Fibroblast of peridontal ligament (primary cell): ENCODE data around the gene MORC2.

ENCODE experiments used
- DNase-seq: peaks from one replicate; pipeline ENCODE4 v3.0.0-alpha.2; 2010; ENCODE audit errors: extremely low read depth

MORC2 gene

DNA sequence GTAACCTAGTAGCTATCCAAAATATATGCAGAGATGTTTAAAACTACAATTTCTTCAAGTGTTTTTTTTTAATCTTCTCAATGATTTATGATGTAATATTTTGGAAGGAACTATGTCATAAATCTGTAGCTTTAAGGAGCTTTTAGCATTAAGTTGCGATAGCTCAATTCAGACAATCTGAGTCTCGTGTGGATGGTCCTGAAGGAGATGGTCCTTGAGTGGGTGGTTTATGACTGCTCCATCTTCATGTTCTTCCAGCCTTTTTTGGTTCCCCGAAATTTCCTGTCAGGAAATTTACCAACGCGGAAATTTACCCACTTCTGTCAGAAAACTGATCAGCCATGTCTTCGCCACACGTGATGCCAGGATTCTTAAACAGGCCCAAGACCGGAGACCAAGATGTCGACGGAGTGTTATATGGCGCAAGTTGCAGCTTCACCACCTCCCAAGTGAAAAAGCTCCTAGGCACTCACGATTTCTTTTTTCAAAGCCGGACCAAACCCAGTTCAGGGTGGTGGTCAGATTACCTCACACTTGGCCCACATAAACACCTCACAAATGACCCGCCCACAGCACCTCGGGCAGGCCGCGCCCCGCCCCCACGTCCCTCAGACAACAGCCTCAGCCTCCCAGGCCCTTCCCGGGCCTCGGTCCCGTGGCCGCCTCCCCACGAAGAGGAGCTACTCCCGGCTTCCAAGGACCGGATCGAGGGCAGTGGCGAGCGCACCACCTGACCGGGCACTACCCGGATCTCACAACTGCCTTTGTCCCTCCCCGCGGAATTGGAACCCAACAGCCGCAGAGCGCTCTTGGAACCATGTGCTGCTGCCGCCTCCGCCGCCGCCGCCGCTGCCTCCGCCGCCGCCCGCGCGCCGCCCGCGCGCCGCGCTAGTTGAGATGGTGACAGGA is at the start of gene MORC2:
TSS of gene MORC2 (minus strand) at position 760 of the 909 bp plus-strand sequence. CDS start 885 bp downstream, outside the sequence.
- no peak for DNase-seq

DNA sequence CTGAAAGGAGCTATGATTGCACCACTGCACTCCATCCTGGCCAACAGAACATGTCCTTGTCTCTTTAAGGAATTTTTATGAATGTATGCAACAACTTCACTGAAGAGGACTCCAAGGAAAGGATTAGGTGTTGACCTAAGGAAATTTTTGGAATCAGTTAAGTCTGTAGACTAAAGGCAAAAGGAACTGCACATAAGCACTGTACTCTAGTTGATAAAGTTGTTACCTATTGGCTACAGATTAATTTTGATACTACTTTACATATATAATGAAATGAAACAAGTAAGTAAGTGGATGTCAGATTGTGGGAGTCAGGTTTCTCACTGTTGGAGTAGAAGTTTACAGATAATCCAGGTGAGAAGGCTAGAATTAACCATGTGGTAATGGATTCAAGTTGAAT is 37.0 kb upstream of the MORC2 start:
- DNase-seq, result no peak

DNA sequence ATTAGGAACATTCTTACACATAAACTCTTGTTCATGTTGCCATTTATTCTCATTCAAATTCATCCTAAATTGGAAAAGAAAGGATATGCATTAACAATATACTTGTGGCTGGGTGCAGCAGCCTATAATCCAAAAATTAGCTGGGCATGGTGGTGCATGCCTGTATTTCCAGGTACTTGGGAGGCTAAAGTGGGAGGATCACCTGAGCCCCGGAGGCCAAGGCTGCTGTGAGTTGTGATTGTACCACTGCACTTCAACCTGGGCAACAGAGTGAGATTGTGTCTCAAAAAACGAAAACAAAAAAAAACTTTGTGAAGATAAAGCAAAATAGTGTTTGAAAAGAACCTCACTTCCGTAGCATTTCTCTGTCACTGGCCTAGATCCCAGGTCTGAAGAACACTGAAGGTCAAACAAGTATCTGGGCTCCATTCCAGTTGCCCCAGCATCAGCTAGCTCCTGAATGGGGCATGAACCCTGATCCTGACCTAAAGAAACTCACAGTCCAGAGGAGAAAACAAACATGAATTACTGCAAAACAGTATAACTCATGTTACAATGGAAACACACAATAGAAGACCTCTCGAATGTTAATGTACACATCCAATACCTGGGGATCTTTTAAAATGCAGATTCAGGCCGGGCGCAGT is 32.7 kb upstream of the MORC2 start:
- DNase-seq, result no peak

DNA sequence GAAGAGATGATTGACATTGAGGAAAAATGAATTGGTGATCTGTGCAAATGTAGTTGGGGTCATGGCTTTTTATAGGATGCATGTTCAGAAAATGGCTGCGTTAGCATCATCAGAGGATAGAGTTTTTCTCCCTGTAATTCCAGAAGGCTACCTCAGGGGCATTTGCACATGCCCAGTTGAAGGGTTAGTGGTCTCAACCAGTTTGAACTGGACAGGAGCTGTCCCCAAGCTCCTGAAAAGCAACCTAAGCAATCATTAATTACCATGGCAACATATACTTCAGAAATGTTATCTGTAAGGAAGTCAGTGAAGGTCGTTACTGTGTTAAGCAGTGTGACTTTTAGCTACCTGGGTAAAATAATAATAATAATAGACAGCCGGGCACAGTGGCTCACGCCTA is 29.8 kb upstream of the MORC2 start:
- no peak for DNase-seq

DNA sequence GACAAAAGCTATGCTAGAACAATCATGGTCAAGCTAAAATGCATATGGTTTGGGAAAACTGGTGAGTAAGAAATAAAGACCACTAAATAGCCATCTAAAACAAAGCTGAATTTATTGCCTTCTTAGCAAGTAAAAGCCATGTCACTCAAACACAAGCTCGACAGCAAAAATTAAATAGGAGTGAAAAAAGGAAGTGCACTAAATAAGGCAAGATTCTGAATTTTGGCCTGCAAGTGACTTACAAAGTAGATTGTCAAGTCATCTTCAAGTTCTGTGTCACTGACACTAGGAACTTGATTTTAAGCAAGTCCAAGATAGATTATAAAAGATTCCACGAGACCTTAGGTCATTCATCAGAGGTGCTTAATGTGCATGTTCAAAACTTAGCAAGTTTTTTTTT is 27.9 kb upstream of the MORC2 start:
- DNase-seq, result no peak

DNA sequence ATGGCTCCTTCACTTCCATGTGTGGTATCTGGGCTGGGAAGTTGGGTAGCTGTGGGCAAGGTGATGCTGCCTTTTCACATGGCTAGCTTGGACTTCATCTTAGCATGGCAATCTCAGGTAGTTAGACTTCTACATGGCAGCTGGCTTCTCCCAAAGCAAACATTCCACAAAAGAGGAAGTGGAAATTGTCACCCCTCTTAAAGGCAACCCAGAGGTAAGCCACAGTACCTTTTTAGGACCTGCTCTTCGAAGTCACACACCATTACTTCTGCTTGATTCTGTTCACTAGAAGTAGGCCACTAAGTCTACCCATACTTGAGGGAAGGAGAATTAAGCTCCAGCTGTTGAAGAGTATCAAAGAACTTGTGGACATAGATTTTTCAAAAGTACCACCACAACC is 26.4 kb upstream of the MORC2 start:
- DNase-seq, result no peak

DNA sequence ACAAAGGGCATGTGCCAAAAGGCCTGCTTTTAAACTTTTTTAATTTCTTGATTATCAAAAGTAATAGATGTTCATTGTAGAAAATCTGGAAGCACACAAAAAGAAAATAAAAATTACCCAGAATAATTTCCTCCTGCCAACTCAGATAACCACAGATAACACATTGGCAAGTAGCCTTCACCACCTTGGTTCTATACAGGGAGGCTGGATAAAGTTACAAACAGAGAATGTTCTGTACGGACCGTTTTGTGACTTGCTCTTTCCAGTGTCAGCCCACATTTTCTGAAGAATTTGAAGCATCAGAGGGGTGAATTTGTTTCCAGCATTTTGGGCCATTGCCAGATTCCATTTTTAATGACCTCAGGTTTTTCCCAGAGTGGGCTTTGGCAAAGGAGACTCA is 24.0 kb upstream of the MORC2 start:
- DNase-seq, result no peak

DNA sequence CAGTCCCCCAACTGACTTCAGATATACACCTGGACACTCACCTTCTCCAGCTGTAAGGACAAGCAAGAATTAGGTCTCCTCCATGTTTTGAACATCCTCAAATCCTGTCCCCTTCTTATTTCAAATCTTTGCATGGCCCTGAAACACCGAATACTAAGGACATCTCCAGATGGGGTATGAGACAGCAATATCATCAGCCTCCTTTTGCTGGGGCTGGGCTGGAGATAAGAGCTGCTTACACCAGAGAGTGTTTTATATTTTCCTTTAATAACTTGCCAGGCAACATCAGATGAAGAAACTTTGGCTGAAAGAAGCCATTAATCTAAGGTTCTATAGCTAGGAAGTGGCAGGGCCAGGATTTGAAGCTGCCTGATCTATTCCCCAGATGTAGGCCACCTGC is 22.1 kb upstream of the MORC2 start:
- no peak for DNase-seq

DNA sequence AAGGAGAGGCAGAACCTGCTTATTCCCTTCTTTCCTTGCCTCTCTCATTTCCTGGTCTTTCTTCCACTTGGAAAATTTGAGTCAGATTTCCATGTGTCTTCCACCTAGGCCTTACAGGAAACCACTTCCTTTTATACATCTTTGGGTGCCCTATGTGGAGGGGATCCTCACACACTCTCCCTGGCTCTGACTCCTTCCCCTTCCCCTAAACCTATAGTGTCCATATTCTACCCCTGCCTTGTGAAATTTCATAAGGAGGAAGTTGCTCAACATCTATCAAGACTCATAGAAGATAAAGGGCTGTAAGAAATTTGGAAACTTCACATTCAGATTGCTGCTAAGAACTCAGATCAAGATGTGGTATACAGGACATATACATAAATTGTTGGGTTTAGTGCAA is 20.9 kb upstream of the MORC2 start:
- DNase-seq, result no peak

DNA sequence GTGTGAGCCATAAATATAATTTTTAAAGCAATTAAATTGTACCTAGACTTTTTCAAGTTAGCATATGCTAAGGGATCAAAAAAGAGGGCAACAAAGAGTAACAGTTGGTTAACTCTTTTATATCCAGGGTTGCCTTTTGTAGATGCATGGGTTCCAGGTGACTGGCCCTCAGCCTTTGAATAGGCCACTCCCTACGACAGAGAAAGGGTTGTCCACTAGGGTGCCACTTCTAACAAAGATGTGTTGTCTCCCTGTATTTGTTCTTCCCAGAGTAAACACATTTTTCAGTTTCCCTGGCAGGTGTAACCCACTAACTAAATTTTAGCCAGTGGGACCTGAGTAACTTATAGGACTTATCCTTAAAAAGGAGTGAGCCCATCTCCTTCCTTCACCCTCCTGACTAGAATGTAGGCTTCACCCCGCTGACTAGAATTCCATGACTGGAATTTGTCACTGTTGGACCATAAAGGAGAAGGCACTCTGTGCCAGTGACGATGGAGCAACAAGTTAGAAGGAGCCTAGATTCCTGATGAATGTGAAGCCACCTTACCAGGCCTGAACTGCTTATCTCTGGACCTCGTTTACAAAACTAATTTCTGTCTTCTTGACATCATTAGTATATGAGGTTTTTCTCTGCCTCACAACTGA is 17.1 kb upstream of the MORC2 start:
- no peak for DNase-seq

DNA sequence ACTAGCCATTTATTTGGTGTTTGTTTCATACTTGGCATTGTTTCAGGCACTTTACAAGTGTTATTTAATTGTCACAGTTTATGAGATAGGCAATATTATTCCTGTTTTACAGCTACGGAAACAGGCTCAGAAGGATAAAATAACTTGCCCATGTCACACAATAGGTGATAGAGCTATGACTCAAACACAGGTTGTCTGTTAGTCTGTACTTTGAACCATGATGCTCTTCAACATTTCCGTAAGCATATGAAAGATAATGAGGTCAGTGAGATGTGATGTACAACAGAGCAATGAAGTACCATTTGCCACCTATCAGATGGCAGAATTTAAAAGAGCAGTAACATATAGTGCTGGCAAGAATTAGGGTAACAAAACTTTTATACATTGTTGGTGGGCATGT is 15.7 kb upstream of the MORC2 start:
- DNase-seq, result no peak

DNA sequence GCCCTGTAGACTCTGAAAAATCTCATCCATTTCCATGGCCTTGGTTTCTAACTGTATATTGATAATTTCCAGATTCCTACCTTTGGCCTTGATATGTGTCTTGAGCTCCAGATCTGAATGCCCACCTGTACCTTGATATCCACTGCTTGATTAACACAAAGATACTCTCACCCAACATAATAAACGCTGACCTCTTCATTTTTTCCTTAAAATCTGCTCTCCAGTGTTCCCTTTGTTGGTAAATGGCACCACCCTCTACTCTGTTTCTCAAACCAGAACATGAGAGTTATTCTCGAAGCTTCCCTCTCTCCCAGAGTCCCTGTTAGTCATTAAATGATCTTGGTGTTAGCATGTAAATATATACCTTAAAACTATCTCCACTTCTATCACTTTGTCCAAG is 13.9 kb upstream of the MORC2 start:
- DNase-seq, result no peak

DNA sequence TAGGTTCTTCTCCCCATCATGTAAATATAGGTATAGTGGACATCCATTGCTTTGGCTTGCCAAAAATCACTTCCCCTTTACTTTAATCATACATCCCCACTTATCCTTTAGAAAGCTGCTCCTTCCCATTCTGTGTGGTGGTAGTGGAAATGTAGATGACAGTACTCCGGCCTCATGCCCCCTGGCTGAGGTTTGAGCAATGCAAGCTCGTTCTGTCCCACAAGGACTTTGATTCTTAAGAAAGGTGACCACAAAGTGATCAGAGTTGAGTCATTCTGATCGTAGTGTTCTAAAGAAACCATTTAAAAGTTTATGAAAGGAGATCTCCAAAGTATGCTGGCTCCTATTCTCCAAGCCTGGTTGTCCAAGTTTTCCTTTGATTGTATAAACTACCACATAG is 11.4 kb upstream of the MORC2 start:
- no peak for DNase-seq

DNA sequence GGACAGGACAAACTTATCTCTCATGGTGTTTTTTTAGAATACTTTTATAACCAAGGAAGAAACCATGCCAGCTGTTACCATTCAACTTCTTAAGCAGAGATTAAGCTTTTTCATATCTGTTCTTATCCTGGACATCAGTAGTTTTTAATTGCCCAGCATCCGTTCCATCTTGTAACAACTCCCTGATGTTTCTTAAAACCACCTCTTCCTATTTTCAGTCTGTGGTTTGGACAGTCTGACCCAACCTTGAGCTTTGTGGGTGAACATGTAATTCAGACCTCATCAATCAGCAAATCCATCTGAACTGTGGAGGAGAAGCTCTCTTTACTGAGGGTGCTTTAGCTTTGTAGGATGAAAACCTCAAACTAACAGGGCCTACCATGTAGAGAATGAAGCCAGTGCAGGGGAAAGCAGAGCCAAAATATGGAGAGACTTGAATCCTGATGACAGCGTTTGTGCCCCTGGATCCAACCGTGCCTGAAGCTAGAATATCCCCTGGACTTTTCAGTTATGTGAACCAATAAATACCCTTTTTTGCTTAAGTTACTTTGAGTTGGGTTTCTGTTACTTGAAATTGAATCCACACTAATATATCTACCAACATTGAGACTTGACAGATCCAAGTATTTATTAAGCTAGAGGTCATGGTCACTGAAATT is 9.9 kb upstream of the MORC2 start:
- DNase-seq, result no peak

DNA sequence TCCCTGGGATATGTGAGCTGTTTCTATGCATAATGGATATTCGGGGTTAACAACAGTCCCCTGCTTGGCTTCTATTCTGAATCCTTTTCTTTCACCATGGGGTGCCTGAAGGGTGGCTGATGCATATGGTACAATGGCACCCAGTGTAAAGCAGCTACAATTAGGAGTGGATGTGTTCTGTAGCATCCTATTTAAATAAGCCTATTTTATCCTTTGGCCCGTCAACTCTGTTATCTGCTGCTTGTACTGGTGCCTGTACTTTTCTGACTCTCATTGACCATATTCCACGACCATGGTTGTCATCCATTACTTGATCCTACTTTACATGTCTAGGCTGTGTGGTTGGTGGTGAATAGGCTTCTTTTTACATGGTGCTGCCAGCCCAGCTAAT is 1.8 kb upstream of the MORC2 start:
- DNase-seq, result no peak

DNA sequence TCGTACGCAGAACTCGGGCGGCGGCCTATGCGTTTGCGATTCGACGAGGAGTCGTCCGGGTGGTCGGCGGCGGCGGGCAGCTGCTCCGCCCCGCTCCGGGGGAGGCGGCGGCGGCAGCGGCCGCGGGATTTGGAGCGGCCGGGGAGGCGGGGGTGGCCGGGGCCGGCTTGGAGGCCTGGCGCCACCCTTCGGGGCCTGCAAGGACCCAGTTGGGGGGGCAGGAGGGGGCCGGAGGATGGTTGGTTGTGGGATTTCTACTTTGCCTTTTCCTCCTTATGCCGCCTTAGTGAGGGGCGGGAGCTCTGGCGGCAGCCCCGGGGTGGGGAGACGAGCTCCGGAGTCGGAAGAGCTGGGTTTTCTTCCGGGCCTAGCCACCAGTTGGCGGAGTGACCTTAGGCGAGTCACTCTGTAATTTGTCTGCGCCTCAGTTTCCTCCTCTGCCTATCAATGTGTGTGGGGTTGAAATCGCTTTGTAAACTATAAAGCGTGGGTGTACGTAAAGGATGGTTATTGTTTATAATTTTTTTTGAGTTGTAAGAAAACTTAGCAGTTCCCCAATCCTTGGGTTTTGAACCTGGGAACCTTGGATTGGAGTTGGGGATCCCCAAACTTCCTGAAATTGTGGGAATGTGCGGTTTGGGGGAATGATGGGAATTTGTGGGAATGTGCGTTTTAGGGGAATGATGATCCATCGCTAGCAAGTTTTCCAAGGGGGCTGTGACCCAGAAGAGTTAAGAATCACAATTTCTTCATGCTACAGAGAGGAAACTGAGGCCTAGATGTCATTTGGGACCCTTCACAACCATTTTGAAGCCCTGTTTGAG is 1.2 kb upstream of the MORC2 start:
- peak; percentile 49 for DNase-seq

DNA sequence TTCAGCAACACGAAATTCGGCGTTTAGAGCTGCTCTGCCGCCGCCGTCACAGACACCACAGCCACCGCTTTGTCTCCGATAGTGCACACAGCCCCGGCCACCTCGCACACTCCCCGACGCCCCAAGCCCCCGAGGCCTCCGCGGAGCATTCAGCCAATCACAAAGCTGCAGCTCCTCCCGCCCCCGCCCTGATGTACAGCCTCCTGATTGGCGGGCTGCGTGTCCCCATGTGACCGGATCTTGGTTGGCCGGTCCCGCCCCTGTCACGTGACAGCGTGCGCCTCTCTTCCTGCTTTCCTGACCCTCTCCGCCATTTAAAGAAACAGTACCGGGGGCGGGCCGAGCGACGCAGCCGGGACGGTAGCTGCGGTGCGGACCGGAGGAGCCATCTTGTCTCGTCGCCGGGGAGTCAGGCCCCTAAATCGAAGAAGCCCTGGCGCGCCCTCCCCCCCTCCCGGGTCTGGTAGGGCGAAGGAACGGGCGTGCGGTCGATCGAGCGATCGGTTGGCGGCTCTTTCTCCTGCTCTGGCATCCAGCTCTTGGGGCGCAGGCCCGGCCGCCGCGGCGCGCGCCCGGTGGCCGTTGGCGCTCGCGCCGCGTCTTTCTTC is 454 bp upstream of the MORC2 start, which contains the start of gene TUG1:
TSS of gene TUG1 (plus strand) at position 342 of the 608 bp plus-strand sequence.
- DNase-seq, result peak; percentile 97

DNA sequence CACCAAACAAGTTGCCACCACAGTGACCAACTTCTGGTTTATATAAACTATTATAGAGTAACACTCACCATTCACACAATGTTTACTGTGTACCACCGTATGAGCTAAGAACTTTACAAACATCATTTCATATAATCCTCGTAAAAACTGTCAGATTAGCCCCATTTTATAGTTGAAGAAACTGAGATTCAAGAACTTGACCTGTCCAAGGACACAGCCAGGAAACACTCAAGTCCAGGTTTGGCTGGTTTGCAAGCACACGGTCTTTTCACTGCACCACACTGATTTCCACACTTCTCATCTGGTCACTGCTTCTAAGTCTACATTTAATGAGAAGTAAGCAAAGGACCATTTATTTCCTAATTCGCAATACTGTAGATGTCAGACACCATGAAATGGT is 3.7 kb downstream of the MORC2 start:
- no peak for DNase-seq

DNA sequence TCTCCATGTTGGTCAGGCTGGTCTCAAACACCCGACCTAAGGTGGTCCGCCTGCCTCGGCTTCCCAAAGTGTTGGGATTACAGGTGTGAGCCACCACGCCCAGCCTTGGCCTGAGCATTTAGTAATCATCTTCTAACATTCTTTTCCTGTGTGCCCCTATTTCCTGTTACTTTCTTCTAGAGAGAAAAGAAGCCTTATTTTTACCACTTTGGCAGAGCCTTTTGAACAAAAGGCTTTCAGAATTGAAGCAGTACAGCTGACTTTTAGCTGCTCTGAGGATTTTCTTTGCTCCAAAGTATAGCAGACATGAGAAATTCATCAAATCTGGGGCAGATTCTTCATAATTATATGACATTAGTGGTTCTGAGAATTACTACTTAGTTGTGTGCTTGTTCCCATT is 13.4 kb downstream of the MORC2 start:
- DNase-seq, result no peak

DNA sequence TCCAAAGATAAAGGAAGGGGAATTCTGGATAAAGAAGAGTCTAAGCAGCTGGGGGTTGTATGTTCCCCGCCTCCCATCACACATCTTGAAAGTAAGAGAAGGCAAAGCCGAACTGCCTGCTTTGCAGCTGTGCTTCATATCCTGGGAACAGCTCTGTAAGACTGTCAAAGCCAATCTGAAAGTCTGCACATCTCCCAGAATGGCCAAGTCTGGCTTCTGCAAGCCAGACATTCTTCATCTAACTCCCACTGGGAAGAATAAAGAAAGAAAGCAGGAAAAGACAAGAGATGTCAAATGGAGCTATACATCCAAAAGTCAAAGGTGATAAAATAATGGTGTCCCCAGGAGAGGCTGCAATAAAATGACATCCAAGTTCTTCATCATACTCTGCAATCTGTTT is 15.4 kb downstream of the MORC2 start:
- DNase-seq, result no peak
